GM23338 (cell line): ENCODE results near the gene CRKL.

Experiments
- CREB1 ChIP-seq: fragments of 250-450 bp; sonication (Bioruptor Pico); IDR thresholded peaks from 2 replicates; pipeline ENCODE4 v1.5.0; 2020; ENCODE audit warnings: low read depth, mild to moderate bottlenecking, moderate library complexity
- EZH2 ChIP-seq: fragments of 200-600 bp; sonication (generic); IDR thresholded peaks from one replicate; pipeline ENCODE4 v1.8.0; 2017; ENCODE audit warnings: antibody characterized with exemption, mild to moderate bottlenecking, low read depth; ENCODE audit not compliant: unreplicated experiment
- EZH2phosphoT487 ChIP-seq: fragments of 200-600 bp; sonication (generic); IDR thresholded peaks from one replicate; pipeline ENCODE4 v1.8.1; 2018; ENCODE audit warnings: antibody characterized with exemption; ENCODE audit not compliant: unreplicated experiment
- JUNB ChIP-seq: IDR thresholded peaks from one replicate; pipeline ENCODE4 v1.6.1; 2016; ENCODE audit warnings: antibody characterized with exemption; ENCODE audit not compliant: unreplicated experiment
- NANOG ChIP-seq: IDR thresholded peaks from 2 replicates; pipeline ENCODE4 v1.6.1; 2016; ENCODE audit warnings: antibody characterized with exemption, borderline replicate concordance
- POLR2AphosphoS5 ChIP-seq: IDR thresholded peaks from 2 replicates; pipeline ENCODE4 v1.6.1; 2016; ENCODE audit warnings: antibody characterized with exemption, low read depth
- STAT1 ChIP-seq: IDR thresholded peaks from one replicate; pipeline ENCODE4 v1.6.1; 2016; ENCODE audit warnings: antibody characterized with exemption; ENCODE audit not compliant: unreplicated experiment
- ZNF114 ChIP-seq: fragments of 250-450 bp; sonication (Bioruptor Pico); IDR thresholded peaks from 2 replicates; pipeline ENCODE4 v1.5.0; 2020; ENCODE audit warnings: mild to moderate bottlenecking, moderate library complexity
- ZNF331 ChIP-seq: fragments of 250-450 bp; sonication (Bioruptor Pico); IDR thresholded peaks from 2 replicates; pipeline ENCODE4 v1.5.0; 2020; ENCODE audit warnings: low read depth, mild to moderate bottlenecking, moderate library complexity
- TF ChIP-seq, protein P1 (sequence below), 2 experiments: fragments of 200-600 bp in 1 of 2; sonication (generic) in 1 of 2; conservative IDR thresholded peaks; 2 replicates each; pipeline versions ENCODE4 v1.5.1 to v1.6.1; 2016 to 2017; ENCODE audit warnings: antibody characterized with exemption in 2 of 2, low read depth in 2 of 2, mild to moderate bottlenecking in 2 of 2, moderate library complexity in 1 of 2
- TF ChIP-seq, protein P2 (sequence below): IDR thresholded peaks from one replicate; pipeline ENCODE4 v1.6.1; 2018; ENCODE audit warnings: antibody characterized with exemption; ENCODE audit not compliant: unreplicated experiment
- TF ChIP-seq, protein P3 (sequence below): IDR thresholded peaks from 2 replicates; pipeline ENCODE4 v1.6.1; 2016; ENCODE audit warnings: antibody characterized with exemption
- TF ChIP-seq, protein P4 (sequence below): fragments of 250-450 bp; sonication (Bioruptor Pico); IDR thresholded peaks from 2 replicates; pipeline ENCODE4 v1.5.0; 2020; ENCODE audit warnings: mild to moderate bottlenecking, moderate library complexity

DNA sequence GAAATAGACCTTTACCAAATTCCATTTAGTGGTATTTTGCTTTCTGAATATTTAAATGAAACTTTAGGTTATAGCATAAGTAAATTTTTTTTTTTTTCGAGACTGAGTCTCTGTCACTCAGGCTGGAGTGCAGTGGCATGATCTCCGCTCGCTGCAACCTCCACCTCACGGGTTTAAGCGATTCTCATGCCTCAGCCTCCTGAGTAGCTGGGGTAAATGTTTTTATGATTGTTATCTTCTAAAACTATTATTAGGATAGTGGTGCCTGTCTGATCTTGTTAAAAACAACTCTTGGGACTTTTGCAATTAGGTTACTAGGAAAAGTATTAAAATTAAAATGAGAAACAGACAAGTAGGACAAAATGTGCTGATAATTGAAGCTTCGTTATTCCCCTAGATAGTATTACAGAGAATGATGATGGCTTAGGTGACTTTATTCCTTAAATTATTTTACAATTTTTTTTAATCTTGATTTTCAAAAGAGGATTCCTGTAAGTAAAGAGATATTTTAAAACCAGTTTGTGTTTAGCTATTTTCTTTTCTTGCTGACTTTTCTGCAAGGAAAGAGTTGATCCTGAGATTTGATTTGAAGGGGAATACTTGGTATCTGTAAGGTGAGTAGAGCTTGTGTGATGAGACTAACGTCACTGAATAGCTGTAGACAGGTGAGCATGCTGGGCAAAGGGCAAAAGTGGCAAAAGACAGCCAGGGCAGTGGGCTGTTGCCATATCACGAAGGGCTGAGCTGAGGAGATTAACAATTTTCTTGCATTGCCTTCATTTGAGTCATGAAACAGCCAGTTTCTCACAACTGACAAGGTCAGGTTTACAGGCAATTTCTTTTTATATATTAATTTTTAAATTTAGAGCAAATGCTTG, 20.8 kb downstream of the CRKL start:
- TF ChIP-seq, protein P1, sequence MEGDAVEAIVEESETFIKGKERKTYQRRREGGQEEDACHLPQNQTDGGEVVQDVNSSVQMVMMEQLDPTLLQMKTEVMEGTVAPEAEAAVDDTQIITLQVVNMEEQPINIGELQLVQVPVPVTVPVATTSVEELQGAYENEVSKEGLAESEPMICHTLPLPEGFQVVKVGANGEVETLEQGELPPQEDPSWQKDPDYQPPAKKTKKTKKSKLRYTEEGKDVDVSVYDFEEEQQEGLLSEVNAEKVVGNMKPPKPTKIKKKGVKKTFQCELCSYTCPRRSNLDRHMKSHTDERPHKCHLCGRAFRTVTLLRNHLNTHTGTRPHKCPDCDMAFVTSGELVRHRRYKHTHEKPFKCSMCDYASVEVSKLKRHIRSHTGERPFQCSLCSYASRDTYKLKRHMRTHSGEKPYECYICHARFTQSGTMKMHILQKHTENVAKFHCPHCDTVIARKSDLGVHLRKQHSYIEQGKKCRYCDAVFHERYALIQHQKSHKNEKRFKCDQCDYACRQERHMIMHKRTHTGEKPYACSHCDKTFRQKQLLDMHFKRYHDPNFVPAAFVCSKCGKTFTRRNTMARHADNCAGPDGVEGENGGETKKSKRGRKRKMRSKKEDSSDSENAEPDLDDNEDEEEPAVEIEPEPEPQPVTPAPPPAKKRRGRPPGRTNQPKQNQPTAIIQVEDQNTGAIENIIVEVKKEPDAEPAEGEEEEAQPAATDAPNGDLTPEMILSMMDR (conservative IDR thresholded peaks at IDR 0.05; ENCODE audit: low read depth in 2 of 2), result no peak
- TF ChIP-seq EZH2 (no peak), EZH2phosphoT487 (no peak), POLR2AphosphoS5 (no peak), CREB1 (no peak), ZNF114 (CRISPR knock-in tag) (no peak), ZNF331 (no peak), JUNB (no peak), STAT1 (no peak), NANOG (no peak)
- TF ChIP-seq, protein P2, sequence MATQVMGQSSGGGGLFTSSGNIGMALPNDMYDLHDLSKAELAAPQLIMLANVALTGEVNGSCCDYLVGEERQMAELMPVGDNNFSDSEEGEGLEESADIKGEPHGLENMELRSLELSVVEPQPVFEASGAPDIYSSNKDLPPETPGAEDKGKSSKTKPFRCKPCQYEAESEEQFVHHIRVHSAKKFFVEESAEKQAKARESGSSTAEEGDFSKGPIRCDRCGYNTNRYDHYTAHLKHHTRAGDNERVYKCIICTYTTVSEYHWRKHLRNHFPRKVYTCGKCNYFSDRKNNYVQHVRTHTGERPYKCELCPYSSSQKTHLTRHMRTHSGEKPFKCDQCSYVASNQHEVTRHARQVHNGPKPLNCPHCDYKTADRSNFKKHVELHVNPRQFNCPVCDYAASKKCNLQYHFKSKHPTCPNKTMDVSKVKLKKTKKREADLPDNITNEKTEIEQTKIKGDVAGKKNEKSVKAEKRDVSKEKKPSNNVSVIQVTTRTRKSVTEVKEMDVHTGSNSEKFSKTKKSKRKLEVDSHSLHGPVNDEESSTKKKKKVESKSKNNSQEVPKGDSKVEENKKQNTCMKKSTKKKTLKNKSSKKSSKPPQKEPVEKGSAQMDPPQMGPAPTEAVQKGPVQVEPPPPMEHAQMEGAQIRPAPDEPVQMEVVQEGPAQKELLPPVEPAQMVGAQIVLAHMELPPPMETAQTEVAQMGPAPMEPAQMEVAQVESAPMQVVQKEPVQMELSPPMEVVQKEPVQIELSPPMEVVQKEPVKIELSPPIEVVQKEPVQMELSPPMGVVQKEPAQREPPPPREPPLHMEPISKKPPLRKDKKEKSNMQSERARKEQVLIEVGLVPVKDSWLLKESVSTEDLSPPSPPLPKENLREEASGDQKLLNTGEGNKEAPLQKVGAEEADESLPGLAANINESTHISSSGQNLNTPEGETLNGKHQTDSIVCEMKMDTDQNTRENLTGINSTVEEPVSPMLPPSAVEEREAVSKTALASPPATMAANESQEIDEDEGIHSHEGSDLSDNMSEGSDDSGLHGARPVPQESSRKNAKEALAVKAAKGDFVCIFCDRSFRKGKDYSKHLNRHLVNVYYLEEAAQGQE, result no peak
- TF ChIP-seq, protein P3, sequence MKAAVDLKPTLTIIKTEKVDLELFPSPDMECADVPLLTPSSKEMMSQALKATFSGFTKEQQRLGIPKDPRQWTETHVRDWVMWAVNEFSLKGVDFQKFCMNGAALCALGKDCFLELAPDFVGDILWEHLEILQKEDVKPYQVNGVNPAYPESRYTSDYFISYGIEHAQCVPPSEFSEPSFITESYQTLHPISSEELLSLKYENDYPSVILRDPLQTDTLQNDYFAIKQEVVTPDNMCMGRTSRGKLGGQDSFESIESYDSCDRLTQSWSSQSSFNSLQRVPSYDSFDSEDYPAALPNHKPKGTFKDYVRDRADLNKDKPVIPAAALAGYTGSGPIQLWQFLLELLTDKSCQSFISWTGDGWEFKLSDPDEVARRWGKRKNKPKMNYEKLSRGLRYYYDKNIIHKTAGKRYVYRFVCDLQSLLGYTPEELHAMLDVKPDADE, result no peak
- TF ChIP-seq, protein P4, sequence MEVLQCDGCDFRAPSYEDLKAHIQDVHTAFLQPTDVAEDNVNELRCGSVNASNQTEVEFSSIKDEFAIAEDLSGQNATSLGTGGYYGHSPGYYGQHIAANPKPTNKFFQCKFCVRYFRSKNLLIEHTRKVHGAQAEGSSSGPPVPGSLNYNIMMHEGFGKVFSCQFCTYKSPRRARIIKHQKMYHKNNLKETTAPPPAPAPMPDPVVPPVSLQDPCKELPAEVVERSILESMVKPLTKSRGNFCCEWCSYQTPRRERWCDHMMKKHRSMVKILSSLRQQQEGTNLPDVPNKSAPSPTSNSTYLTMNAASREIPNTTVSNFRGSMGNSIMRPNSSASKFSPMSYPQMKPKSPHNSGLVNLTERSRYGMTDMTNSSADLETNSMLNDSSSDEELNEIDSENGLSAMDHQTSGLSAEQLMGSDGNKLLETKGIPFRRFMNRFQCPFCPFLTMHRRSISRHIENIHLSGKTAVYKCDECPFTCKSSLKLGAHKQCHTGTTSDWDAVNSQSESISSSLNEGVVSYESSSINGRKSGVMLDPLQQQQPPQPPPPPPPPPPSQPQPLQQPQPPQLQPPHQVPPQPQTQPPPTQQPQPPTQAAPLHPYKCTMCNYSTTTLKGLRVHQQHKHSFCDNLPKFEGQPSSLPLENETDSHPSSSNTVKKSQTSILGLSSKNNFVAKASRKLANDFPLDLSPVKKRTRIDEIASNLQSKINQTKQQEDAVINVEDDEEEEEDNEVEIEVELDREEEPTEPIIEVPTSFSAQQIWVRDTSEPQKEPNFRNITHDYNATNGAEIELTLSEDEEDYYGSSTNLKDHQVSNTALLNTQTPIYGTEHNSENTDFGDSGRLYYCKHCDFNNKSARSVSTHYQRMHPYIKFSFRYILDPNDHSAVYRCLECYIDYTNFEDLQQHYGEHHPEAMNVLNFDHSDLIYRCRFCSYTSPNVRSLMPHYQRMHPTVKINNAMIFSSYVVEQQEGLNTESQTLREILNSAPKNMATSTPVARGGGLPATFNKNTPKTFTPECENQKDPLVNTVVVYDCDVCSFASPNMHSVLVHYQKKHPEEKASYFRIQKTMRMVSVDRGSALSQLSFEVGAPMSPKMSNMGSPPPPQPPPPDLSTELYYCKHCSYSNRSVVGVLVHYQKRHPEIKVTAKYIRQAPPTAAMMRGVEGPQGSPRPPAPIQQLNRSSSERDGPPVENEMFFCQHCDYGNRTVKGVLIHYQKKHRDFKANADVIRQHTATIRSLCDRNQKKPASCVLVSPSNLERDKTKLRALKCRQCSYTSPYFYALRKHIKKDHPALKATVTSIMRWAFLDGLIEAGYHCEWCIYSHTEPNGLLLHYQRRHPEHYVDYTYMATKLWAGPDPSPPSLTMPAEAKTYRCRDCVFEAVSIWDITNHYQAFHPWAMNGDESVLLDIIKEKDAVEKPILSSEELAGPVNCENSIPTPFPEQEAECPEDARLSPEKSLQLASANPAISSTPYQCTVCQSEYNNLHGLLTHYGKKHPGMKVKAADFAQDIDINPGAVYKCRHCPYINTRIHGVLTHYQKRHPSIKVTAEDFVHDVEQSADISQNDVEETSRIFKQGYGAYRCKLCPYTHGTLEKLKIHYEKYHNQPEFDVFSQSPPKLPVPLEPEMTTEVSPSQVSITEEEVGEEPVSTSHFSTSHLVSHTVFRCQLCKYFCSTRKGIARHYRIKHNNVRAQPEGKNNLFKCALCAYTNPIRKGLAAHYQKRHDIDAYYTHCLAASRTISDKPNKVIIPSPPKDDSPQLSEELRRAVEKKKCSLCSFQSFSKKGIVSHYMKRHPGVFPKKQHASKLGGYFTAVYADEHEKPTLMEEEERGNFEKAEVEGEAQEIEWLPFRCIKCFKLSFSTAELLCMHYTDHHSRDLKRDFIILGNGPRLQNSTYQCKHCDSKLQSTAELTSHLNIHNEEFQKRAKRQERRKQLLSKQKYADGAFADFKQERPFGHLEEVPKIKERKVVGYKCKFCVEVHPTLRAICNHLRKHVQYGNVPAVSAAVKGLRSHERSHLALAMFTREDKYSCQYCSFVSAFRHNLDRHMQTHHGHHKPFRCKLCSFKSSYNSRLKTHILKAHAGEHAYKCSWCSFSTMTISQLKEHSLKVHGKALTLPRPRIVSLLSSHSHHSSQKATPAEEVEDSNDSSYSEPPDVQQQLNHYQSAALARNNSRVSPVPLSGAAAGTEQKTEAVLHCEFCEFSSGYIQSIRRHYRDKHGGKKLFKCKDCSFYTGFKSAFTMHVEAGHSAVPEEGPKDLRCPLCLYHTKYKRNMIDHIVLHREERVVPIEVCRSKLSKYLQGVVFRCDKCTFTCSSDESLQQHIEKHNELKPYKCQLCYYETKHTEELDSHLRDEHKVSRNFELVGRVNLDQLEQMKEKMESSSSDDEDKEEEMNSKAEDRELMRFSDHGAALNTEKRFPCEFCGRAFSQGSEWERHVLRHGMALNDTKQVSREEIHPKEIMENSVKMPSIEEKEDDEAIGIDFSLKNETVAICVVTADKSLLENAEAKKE, result no peak
